GM23338 (cell line): ENCODE results near the gene MAGEB10. TPM values are rescaled to one million over a fixed set of nuclear protein-coding genes. Genes with fewer than 3 reads are reported as not detected.

Experiments used
- ATAC-seq: fragments of 200-7000 bp; cut with Tn5 transposase; 3 replicates; pipeline ENCODE4 v1.9.1; 2020
- DNase-seq: peaks from one replicate; pipeline ENCODE4 v3.0.0-alpha.2; 2015; ENCODE audit warnings: low spot score
- H2AFZ ChIP-seq: fragments of 200-600 bp; sonication (generic); 2 replicates; pipeline ENCODE4 v1.8.0; 2016; ENCODE audit warnings: antibody characterized with exemption, mild to moderate bottlenecking, moderate library complexity
- H3F3A ChIP-seq: fragments of 200-600 bp; sonication (generic); replicated peaks from 2 replicates; pipeline ENCODE4 v1.8.0; 2017; ENCODE audit warnings: antibody characterized with exemption, mixed run types, low read depth
- H3K27ac ChIP-seq: fragments of 200-600 bp; sonication (generic); 2 replicates; pipeline ENCODE4 v1.6.1; 2016; ENCODE audit warnings: low read depth
- H3K27me3 ChIP-seq: fragments of 200-600 bp; sonication (generic); 2 replicates; pipeline ENCODE4 v1.8.0; 2016; ENCODE audit warnings: mild to moderate bottlenecking, mixed run types, moderate library complexity; ENCODE audit not compliant: insufficient read depth
- H3K36me3 ChIP-seq: fragments of 200-600 bp; sonication (generic); 2 replicates; pipeline ENCODE4 v1.8.0; 2016; ENCODE audit warnings: mild to moderate bottlenecking; ENCODE audit not compliant: insufficient read depth
- H3K4me1 ChIP-seq: fragments of 200-600 bp; sonication (generic); 2 replicates; pipeline ENCODE4 v1.8.0; 2016; ENCODE audit warnings: mild to moderate bottlenecking, moderate library complexity; ENCODE audit not compliant: insufficient read depth
- H3K4me2 ChIP-seq: fragments of 200-600 bp; sonication (generic); 2 replicates; pipeline ENCODE4 v1.7.1; 2017; ENCODE audit warnings: mixed run types
- H3K4me3 ChIP-seq: fragments of 200-600 bp; sonication (generic); 2 replicates; pipeline ENCODE4 v1.6.1; 2016; ENCODE audit warnings: mixed run types
- H3K79me2 ChIP-seq: fragments of 200-600 bp; sonication (generic); replicated peaks from 2 replicates; pipeline ENCODE4 v1.8.0; 2017; ENCODE audit warnings: mild to moderate bottlenecking; ENCODE audit not compliant: insufficient read depth
- H3K9me2 ChIP-seq: fragments of 200-600 bp; sonication (generic); 2 replicates; pipeline ENCODE4 v1.8.0; 2017; ENCODE audit not compliant: insufficient read depth
- H4K20me1 ChIP-seq: fragments of 200-600 bp; sonication (generic); replicated peaks from 2 replicates; pipeline ENCODE4 v1.8.0; 2017; ENCODE audit warnings: mild to moderate bottlenecking; ENCODE audit not compliant: insufficient read depth
- H3K27ac Mint-ChIP-seq: 2 replicates; pipeline ENCODE4 v1.8.0; 2020; ENCODE audit warnings: inconsistent platforms, mild to moderate bottlenecking, moderate library complexity, mixed read lengths
- H3K27me3 Mint-ChIP-seq: 3 replicates; pipeline ENCODE4 v1.8.0; 2022; ENCODE audit warnings: low read depth, mild to moderate bottlenecking, moderate library complexity, mixed read lengths, inconsistent platforms; ENCODE audit not compliant: insufficient read depth, poor library complexity
- H3K36me3 Mint-ChIP-seq: 3 replicates; pipeline ENCODE4 v1.8.0; 2021; ENCODE audit warnings: low read depth, mild to moderate bottlenecking, inconsistent platforms, moderate library complexity, mixed read lengths
- H3K4me1 Mint-ChIP-seq: 3 replicates; pipeline ENCODE4 v1.8.0; 2020; ENCODE audit warnings: mild to moderate bottlenecking, inconsistent platforms, mixed read lengths
- H3K4me3 Mint-ChIP-seq: 3 replicates; pipeline ENCODE4 v1.8.0; 2021; ENCODE audit warnings: moderate library complexity, mild to moderate bottlenecking, inconsistent platforms, mixed read lengths
- H3K9me3 Mint-ChIP-seq: 3 replicates; pipeline ENCODE4 v1.8.0; 2020; ENCODE audit warnings: moderate library complexity, mild to moderate bottlenecking, inconsistent platforms, mixed read lengths
- EZH2 ChIP-seq: fragments of 200-600 bp; sonication (generic); IDR thresholded peaks from one replicate; pipeline ENCODE4 v1.8.0; 2017; ENCODE audit warnings: antibody characterized with exemption, mild to moderate bottlenecking, low read depth; ENCODE audit not compliant: unreplicated experiment
- EZH2phosphoT487 ChIP-seq: fragments of 200-600 bp; sonication (generic); IDR thresholded peaks from one replicate; pipeline ENCODE4 v1.8.1; 2018; ENCODE audit warnings: antibody characterized with exemption; ENCODE audit not compliant: unreplicated experiment
- NANOG ChIP-seq: IDR thresholded peaks from 2 replicates; pipeline ENCODE4 v1.6.1; 2016; ENCODE audit warnings: antibody characterized with exemption, borderline replicate concordance
- STAT1 ChIP-seq: IDR thresholded peaks from one replicate; pipeline ENCODE4 v1.6.1; 2016; ENCODE audit warnings: antibody characterized with exemption; ENCODE audit not compliant: unreplicated experiment
- ZNF114 ChIP-seq: fragments of 250-450 bp; sonication (Bioruptor Pico); IDR thresholded peaks from 2 replicates; pipeline ENCODE4 v1.5.0; 2020; ENCODE audit warnings: mild to moderate bottlenecking, moderate library complexity
- ZNF331 ChIP-seq: fragments of 250-450 bp; sonication (Bioruptor Pico); IDR thresholded peaks from 2 replicates; pipeline ENCODE4 v1.5.0; 2020; ENCODE audit warnings: low read depth, mild to moderate bottlenecking, moderate library complexity
- polyA plus RNA-seq: library from polyadenylated mRNA; unstranded; fragments of >200 nt; fragmentation: Nextera tagmentation; extraction: Ambion mirVana; gene quantifications from 2 replicates; pipeline ENCODE4 v1.2.1, GENCODE V29; 2016
- total RNA-seq: library from RNA; depleted of rRNA; stranded (reverse); fragments of >200 nt; shearing (Covaris generic); gene quantifications from 2 replicates; pipeline ENCODE4 v1.2.3, GENCODE V29; 2014
- TF ChIP-seq, protein P1 (sequence below): IDR thresholded peaks from one replicate; pipeline ENCODE4 v1.6.1; 2018; ENCODE audit warnings: antibody characterized with exemption; ENCODE audit not compliant: unreplicated experiment
- TF ChIP-seq, protein P2 (sequence below), 2 experiments: fragments of 200-600 bp in 1 of 2; sonication (generic) in 1 of 2; conservative IDR thresholded peaks; 2 replicates each; pipeline versions ENCODE4 v1.5.1 to v1.6.1; 2016 to 2017; ENCODE audit warnings: antibody characterized with exemption in 2 of 2, low read depth in 2 of 2, mild to moderate bottlenecking in 2 of 2, moderate library complexity in 1 of 2
- TF ChIP-seq, protein P3 (sequence below): fragments of 250-450 bp; sonication (Bioruptor Pico); IDR thresholded peaks from 2 replicates; pipeline ENCODE4 v1.5.0; 2020; ENCODE audit warnings: mild to moderate bottlenecking, moderate library complexity

Gene MAGEB10
- total and polyA plus RNA-seq, 2 experiments from 2014 or later: not detected

DNA sequence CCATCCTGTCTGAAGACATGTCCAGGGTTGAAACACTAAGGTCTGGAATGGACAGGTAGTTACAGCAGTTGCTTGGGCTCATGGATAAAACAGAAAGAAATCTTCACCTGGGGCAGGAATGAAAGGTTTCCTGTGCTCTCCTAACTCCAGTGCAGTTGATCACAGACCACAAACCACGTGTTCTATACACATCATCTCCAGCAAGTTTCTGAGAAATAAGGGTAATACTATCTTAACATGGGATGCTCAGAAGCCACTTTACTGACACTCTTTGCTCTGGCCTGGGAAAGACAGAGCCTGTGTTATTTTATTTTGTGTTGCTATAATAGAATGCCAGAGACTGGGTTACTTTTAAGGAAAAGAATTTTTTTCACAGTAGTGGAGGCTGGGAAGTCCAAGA lies 16.0 kb downstream of the MAGEB10 start (continued):
- TF ChIP-seq, protein P1, sequence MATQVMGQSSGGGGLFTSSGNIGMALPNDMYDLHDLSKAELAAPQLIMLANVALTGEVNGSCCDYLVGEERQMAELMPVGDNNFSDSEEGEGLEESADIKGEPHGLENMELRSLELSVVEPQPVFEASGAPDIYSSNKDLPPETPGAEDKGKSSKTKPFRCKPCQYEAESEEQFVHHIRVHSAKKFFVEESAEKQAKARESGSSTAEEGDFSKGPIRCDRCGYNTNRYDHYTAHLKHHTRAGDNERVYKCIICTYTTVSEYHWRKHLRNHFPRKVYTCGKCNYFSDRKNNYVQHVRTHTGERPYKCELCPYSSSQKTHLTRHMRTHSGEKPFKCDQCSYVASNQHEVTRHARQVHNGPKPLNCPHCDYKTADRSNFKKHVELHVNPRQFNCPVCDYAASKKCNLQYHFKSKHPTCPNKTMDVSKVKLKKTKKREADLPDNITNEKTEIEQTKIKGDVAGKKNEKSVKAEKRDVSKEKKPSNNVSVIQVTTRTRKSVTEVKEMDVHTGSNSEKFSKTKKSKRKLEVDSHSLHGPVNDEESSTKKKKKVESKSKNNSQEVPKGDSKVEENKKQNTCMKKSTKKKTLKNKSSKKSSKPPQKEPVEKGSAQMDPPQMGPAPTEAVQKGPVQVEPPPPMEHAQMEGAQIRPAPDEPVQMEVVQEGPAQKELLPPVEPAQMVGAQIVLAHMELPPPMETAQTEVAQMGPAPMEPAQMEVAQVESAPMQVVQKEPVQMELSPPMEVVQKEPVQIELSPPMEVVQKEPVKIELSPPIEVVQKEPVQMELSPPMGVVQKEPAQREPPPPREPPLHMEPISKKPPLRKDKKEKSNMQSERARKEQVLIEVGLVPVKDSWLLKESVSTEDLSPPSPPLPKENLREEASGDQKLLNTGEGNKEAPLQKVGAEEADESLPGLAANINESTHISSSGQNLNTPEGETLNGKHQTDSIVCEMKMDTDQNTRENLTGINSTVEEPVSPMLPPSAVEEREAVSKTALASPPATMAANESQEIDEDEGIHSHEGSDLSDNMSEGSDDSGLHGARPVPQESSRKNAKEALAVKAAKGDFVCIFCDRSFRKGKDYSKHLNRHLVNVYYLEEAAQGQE: no peak
- no peak for TF ChIP-seq STAT1
- TF ChIP-seq ZNF331 (CRISPR knock-in tag): no peak

DNA sequence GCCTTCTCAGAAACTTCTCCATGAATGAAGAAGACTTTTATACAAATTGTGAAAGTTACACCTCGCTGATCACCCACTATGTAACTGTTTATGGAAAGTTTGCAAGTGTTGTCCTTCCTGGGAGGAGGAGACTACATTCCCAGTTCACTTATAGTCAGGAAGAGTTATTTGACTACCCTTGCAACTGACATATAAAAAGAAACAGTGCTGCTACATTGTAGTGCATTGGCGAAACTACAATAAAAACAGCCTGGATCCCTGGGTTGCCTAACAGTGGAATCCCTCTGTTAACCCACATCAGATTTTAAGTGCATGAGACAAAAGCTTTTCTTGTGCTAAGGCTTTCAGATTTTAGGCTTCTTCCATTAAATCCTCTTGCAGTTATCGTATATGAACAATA lies 30.4 kb downstream of the MAGEB10 start:
- H3K27ac ChIP-seq: no peak overlapping the region
- H3K9me3 Mint-ChIP-seq: no peaks in the 10 kb centered on the region
- H3K36me3 ChIP-seq: no peaks in the 10 kb centered on the region
- H3K79me2 ChIP-seq: no peaks in the 10 kb centered on the region
- H3F3A ChIP-seq: no peaks in the 10 kb centered on the region
- no peak overlapping the region for H3K4me3 Mint-ChIP-seq
- DNase-seq (no peak), ATAC-seq (no peak)
- no peaks in the 10 kb centered on the region for H3K9me2 ChIP-seq
- TF ChIP-seq NANOG (no peak), EZH2phosphoT487 (no peak), EZH2 (no peak)
- TF ChIP-seq, protein P2, sequence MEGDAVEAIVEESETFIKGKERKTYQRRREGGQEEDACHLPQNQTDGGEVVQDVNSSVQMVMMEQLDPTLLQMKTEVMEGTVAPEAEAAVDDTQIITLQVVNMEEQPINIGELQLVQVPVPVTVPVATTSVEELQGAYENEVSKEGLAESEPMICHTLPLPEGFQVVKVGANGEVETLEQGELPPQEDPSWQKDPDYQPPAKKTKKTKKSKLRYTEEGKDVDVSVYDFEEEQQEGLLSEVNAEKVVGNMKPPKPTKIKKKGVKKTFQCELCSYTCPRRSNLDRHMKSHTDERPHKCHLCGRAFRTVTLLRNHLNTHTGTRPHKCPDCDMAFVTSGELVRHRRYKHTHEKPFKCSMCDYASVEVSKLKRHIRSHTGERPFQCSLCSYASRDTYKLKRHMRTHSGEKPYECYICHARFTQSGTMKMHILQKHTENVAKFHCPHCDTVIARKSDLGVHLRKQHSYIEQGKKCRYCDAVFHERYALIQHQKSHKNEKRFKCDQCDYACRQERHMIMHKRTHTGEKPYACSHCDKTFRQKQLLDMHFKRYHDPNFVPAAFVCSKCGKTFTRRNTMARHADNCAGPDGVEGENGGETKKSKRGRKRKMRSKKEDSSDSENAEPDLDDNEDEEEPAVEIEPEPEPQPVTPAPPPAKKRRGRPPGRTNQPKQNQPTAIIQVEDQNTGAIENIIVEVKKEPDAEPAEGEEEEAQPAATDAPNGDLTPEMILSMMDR (conservative IDR thresholded peaks at IDR 0.05; ENCODE audit: low read depth in 2 of 2): no peak
- H4K20me1 ChIP-seq: no peaks in the 10 kb centered on the region
- H3K4me2 ChIP-seq: no peak overlapping the region
- peaks cover 2% of the 10 kb centered on the region for H3K27me3 Mint-ChIP-seq
- H3K27ac Mint-ChIP-seq: no peak overlapping the region
- no peaks in the 10 kb centered on the region for H3K36me3 Mint-ChIP-seq
- H3K4me1 ChIP-seq: no peaks in the 10 kb centered on the region
- H3K27me3 ChIP-seq: no peaks in the 10 kb centered on the region
- no peak overlapping the region for H3K4me3 ChIP-seq
- no peaks in the 10 kb centered on the region; the same call in 2 of the 3 replicates for H3K4me1 Mint-ChIP-seq
- H2AFZ ChIP-seq: no peak overlapping the region

DNA sequence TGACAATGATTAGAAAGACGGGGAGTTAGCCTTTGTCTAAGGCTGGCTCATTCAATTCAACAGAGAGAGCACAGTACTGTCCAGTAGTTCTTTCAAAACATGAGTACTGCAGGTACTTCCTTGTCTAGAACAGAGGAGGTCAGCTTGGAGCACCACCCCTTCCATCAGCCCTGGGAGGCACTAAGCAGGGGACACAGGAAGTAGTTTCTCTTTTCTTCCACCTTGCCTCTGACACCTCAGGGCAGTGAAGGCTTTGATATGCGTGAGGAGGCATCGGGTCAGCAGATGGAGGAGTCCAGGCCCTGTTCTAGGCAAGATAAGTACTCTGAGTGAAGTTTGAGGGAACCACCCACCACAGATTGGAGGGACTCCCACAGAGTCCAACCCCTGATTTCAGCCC lies 33.1 kb downstream of the MAGEB10 start:
- Histone ChIP-seq H3K27me3 (no peaks in the 10 kb centered on the region), H2AFZ (no peak overlapping the region), H4K20me1 (no peaks in the 10 kb centered on the region), H3F3A (no peaks in the 10 kb centered on the region), H3K79me2 (no peaks in the 10 kb centered on the region), H3K4me3 (no peak overlapping the region), H3K4me1 (no peaks in the 10 kb centered on the region), H3K27ac (no peak overlapping the region), H3K4me2 (no peak overlapping the region), H3K9me2 (no peaks in the 10 kb centered on the region), H3K36me3 (no peaks in the 10 kb centered on the region)
- peaks cover 2% of the 10 kb centered on the region for H3K27me3 Mint-ChIP-seq
- peak; percentile 3 for DNase-seq
- no peaks in the 10 kb centered on the region for H3K36me3 Mint-ChIP-seq
- no peak overlapping the region for H3K27ac Mint-ChIP-seq
- H3K4me1 Mint-ChIP-seq: no peaks in the 10 kb centered on the region; the same call in 2 of the 3 replicates
- H3K4me3 Mint-ChIP-seq: no peak overlapping the region
- no peak for ATAC-seq
- no peaks in the 10 kb centered on the region for H3K9me3 Mint-ChIP-seq
- TF ChIP-seq, protein P3, sequence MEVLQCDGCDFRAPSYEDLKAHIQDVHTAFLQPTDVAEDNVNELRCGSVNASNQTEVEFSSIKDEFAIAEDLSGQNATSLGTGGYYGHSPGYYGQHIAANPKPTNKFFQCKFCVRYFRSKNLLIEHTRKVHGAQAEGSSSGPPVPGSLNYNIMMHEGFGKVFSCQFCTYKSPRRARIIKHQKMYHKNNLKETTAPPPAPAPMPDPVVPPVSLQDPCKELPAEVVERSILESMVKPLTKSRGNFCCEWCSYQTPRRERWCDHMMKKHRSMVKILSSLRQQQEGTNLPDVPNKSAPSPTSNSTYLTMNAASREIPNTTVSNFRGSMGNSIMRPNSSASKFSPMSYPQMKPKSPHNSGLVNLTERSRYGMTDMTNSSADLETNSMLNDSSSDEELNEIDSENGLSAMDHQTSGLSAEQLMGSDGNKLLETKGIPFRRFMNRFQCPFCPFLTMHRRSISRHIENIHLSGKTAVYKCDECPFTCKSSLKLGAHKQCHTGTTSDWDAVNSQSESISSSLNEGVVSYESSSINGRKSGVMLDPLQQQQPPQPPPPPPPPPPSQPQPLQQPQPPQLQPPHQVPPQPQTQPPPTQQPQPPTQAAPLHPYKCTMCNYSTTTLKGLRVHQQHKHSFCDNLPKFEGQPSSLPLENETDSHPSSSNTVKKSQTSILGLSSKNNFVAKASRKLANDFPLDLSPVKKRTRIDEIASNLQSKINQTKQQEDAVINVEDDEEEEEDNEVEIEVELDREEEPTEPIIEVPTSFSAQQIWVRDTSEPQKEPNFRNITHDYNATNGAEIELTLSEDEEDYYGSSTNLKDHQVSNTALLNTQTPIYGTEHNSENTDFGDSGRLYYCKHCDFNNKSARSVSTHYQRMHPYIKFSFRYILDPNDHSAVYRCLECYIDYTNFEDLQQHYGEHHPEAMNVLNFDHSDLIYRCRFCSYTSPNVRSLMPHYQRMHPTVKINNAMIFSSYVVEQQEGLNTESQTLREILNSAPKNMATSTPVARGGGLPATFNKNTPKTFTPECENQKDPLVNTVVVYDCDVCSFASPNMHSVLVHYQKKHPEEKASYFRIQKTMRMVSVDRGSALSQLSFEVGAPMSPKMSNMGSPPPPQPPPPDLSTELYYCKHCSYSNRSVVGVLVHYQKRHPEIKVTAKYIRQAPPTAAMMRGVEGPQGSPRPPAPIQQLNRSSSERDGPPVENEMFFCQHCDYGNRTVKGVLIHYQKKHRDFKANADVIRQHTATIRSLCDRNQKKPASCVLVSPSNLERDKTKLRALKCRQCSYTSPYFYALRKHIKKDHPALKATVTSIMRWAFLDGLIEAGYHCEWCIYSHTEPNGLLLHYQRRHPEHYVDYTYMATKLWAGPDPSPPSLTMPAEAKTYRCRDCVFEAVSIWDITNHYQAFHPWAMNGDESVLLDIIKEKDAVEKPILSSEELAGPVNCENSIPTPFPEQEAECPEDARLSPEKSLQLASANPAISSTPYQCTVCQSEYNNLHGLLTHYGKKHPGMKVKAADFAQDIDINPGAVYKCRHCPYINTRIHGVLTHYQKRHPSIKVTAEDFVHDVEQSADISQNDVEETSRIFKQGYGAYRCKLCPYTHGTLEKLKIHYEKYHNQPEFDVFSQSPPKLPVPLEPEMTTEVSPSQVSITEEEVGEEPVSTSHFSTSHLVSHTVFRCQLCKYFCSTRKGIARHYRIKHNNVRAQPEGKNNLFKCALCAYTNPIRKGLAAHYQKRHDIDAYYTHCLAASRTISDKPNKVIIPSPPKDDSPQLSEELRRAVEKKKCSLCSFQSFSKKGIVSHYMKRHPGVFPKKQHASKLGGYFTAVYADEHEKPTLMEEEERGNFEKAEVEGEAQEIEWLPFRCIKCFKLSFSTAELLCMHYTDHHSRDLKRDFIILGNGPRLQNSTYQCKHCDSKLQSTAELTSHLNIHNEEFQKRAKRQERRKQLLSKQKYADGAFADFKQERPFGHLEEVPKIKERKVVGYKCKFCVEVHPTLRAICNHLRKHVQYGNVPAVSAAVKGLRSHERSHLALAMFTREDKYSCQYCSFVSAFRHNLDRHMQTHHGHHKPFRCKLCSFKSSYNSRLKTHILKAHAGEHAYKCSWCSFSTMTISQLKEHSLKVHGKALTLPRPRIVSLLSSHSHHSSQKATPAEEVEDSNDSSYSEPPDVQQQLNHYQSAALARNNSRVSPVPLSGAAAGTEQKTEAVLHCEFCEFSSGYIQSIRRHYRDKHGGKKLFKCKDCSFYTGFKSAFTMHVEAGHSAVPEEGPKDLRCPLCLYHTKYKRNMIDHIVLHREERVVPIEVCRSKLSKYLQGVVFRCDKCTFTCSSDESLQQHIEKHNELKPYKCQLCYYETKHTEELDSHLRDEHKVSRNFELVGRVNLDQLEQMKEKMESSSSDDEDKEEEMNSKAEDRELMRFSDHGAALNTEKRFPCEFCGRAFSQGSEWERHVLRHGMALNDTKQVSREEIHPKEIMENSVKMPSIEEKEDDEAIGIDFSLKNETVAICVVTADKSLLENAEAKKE (CRISPR knock-in tag): no peak
- TF ChIP-seq ZNF114 (CRISPR knock-in tag) (no peak), ZNF331 (CRISPR knock-in tag) (no peak)
